Measurements from ENCODE around the gene USP21. TPM values are rescaled to one million over a fixed set of nuclear protein-coding genes. Genes with fewer than 3 reads are reported as not detected.

The USP21 gene
- polyA plus RNA-seq, 1 donor (not counting 4 experiments of a cell fraction or from before 2014, with no cell fraction given): 9.5 TPM

- Histone ChIP-seq H3K79me2 (ENCODE audit: control insufficient read depth, insufficient read depth, low read length) (peaks cover 47% of the 10 kb centered on the region), H3K9ac (ENCODE audit: control insufficient read depth, extremely low read depth, insufficient read depth, low read length) (peak overlapping the region; percentile 91), H2AFZ (ENCODE audit: control insufficient read depth, low read length) (peak overlapping the region; percentile 81), H3K4me3 (ENCODE audit: control insufficient read depth in 2 of 3, extremely low read depth in 1 of 3, insufficient read depth in 2 of 3, low read depth in 1 of 3, low read length in 3 of 3) (peak overlapping the region; percentile 79 to 98 (median 91)), H3K4me1 (ENCODE audit: control insufficient read depth, extremely low read depth, insufficient read depth, low read length) (no peaks in the 10 kb centered on the region), H3K9me1 (ENCODE audit: control insufficient read depth, extremely low read depth, insufficient read depth, low read length) (no peaks in the 10 kb centered on the region), H3K4me2 (ENCODE audit: control insufficient read depth, extremely low read depth, insufficient read depth, low read depth, low read length) (peak overlapping the region; percentile 91), H3K9me3 (ENCODE audit: control insufficient read depth, low read depth, low read length) (no peaks in the 10 kb centered on the region), H4K20me1 (ENCODE audit: control insufficient read depth, extremely low read depth, insufficient read depth, low read length) (no peaks in the 10 kb centered on the region), H3K36me3 (ENCODE audit: control insufficient read depth in 2 of 2, extremely low read depth in 1 of 2, insufficient read depth in 2 of 2, low read length in 2 of 2) (peaks cover 0 to 5% of the 10 kb centered on the region in 2 experiments), H3K27ac (ENCODE audit: control insufficient read depth, insufficient read depth, low read length) (peak overlapping the region; percentile 91), H3K27me3 (ENCODE audit: control insufficient read depth, extremely low read depth, insufficient read depth, low read length) (no peaks in the 10 kb centered on the region)
- dilution Hi-C loops (cut with MboI; ENCODE audit: extremely low pct_ligation_motif_present, low sequenced_read_pairs): no loop called here
- FAIRE-seq: no peak
- no peak for TF ChIP-seq EZH2 (IDR thresholded peaks at IDR 0.05; ENCODE audit: low read length)
- TF ChIP-seq, protein P1, sequence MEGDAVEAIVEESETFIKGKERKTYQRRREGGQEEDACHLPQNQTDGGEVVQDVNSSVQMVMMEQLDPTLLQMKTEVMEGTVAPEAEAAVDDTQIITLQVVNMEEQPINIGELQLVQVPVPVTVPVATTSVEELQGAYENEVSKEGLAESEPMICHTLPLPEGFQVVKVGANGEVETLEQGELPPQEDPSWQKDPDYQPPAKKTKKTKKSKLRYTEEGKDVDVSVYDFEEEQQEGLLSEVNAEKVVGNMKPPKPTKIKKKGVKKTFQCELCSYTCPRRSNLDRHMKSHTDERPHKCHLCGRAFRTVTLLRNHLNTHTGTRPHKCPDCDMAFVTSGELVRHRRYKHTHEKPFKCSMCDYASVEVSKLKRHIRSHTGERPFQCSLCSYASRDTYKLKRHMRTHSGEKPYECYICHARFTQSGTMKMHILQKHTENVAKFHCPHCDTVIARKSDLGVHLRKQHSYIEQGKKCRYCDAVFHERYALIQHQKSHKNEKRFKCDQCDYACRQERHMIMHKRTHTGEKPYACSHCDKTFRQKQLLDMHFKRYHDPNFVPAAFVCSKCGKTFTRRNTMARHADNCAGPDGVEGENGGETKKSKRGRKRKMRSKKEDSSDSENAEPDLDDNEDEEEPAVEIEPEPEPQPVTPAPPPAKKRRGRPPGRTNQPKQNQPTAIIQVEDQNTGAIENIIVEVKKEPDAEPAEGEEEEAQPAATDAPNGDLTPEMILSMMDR (optimal IDR thresholded peaks at IDR 0.05 in 1 of 3, IDR thresholded peaks at IDR 0.05 in 1 of 3, conservative IDR thresholded peaks at IDR 0.05 in 1 of 3; ENCODE audit: extremely low read depth in 1 of 3, insufficient read depth in 2 of 3, low read length in 3 of 3): no peak
- DNase-seq (ENCODE audit: low read depth, low spot score): no peak
Observed at GRCh38 chr1:161133220-161133740, 26.0 kb upstream of the USP21 start.

- H3K27me3 ChIP-seq (ENCODE audit: control insufficient read depth, extremely low read depth, insufficient read depth, low read length): no peaks in the 10 kb centered on the region
- dilution Hi-C loops (cut with MboI; ENCODE audit: extremely low pct_ligation_motif_present, low sequenced_read_pairs): no loop called here
- FAIRE-seq (no peak), DNase-seq (ENCODE audit: low read depth, low spot score) (no peak)
- H3K9ac ChIP-seq (ENCODE audit: control insufficient read depth, extremely low read depth, insufficient read depth, low read length): no peak overlapping the region
- H3K27ac ChIP-seq (ENCODE audit: control insufficient read depth, insufficient read depth, low read length): no peak overlapping the region
- H3K36me3 ChIP-seq (ENCODE audit: control insufficient read depth in 2 of 2, extremely low read depth in 1 of 2, insufficient read depth in 2 of 2, low read length in 2 of 2): no peaks in the 10 kb centered on the region
- no peaks in the 10 kb centered on the region for H3K4me1 ChIP-seq (ENCODE audit: control insufficient read depth, extremely low read depth, insufficient read depth, low read length)
- no peaks in the 10 kb centered on the region for H4K20me1 ChIP-seq (ENCODE audit: control insufficient read depth, extremely low read depth, insufficient read depth, low read length)
- no peak overlapping the region for H3K4me3 ChIP-seq (ENCODE audit: control insufficient read depth in 2 of 3, extremely low read depth in 1 of 3, insufficient read depth in 2 of 3, low read depth in 1 of 3, low read length in 3 of 3)
- H3K4me2 ChIP-seq (ENCODE audit: control insufficient read depth, extremely low read depth, insufficient read depth, low read depth, low read length): no peak overlapping the region
- no peak for TF ChIP-seq EZH2 (IDR thresholded peaks at IDR 0.05; ENCODE audit: low read length)
- TF ChIP-seq, protein P1 (optimal IDR thresholded peaks at IDR 0.05 in 1 of 3, IDR thresholded peaks at IDR 0.05 in 1 of 3, conservative IDR thresholded peaks at IDR 0.05 in 1 of 3; ENCODE audit: extremely low read depth in 1 of 3, insufficient read depth in 2 of 3, low read length in 3 of 3): no peak
- no peaks in the 10 kb centered on the region for H3K9me3 ChIP-seq (ENCODE audit: control insufficient read depth, low read depth, low read length)
- no peaks in the 10 kb centered on the region for H3K9me1 ChIP-seq (ENCODE audit: control insufficient read depth, extremely low read depth, insufficient read depth, low read length)
- peaks cover 15% of the 10 kb centered on the region for H3K79me2 ChIP-seq (ENCODE audit: control insufficient read depth, insufficient read depth, low read length)
- H2AFZ ChIP-seq (ENCODE audit: control insufficient read depth, low read length): no peak overlapping the region
Observed at GRCh38 chr1:161137881-161138280, 21.4 kb upstream of the USP21 start.
